Activated naive CD4-positive, alpha-beta T cell treated with Interleukin-2 at 50 U/mL for 16 hours (primary cell): ENCODE results near the gene ADAM8.
"Not testable (repeated sequence)": the region's sequence is repeated elsewhere in the genome, so short reads cannot be mapped to it uniquely, and the experiment has no call there.

Experiments used
- DNase-seq: peaks from one replicate; pipeline ENCODE4 v3.0.0-alpha.2; 2020

The ADAM8 gene

GRCh38 chr10:133266056-133266795, 10.4 kb downstream of the ADAM8 start:
- DNase-seq, result no peak

- DNase-seq, result not testable (repeated sequence)
Observed at GRCh38 chr10:133265052-133265451, 11.6 kb downstream of the ADAM8 start.

DNA sequence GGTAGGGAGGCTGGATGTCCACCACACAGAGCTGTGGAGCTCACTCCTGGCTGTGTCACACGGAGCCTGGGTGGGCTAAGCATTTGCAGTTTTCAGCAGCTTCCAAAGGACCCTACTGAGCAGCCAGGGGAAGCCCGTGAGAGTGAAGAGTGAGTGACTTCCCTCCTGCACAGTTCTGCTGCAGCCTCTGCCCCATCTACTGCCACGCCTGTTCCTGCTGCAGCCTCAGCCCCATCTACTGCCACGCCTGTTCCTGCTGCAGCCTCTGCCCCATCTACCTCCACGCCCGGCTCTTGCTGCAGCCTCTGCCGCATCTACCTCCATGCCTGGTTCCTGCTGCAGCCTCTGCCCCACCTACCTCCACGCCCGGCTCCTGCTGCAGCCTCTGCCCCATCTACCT, 12.2 kb downstream of the ADAM8 start:
- DNase-seq, result peak; percentile 32

DNA sequence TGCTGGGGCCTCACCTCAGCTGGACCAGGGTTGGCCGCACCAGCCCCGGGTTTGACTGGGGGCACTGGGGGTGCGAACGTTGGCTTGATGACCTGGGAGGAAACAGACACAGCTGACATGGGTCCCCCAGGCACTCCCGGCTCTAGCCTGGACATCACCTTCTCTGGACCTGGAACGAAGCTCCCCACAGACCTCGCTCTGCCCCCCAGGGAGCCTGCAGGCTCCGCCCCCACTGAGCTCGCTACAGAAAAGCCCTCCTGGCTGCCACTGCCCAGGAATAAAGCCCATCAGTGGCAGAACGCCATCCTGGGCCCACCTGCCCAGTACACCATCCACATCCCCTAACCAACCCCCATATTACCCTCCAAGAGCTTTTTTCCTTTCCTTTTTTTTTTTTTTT, 13.0 kb downstream of the ADAM8 start:
- DNase-seq, result no peak

DNA sequence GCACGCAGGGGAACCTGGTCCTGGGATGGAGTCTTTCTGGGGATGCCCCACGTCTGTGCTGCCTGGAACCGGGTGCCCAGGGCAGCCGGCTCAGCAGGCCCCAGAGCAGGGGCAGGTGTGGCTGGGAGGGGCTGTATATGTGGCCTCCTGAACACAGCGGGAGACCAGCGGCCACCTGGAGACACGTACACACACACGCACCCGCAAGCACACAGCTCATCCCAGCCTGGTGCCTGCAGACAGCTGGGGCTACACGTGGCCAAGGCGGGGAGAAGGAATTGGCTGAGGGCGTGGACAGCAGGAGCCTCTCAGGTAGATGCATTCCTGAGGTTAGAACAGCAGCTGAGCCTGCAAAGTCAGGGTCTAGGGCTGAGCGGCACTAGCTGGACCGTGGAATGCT, 14.0 kb downstream of the ADAM8 start:
- DNase-seq, result no peak

- peak; percentile 85 for DNase-seq
Observed at GRCh38 chr10:133261726-133262325, 14.8 kb downstream of the ADAM8 start.

- DNase-seq, result peak; percentile 71
Observed at GRCh38 chr10:133260895-133261725, 15.6 kb downstream of the ADAM8 start.

- no peak for DNase-seq
Observed at GRCh38 chr10:133259602-133259989, 17.1 kb downstream of the ADAM8 start.

DNA sequence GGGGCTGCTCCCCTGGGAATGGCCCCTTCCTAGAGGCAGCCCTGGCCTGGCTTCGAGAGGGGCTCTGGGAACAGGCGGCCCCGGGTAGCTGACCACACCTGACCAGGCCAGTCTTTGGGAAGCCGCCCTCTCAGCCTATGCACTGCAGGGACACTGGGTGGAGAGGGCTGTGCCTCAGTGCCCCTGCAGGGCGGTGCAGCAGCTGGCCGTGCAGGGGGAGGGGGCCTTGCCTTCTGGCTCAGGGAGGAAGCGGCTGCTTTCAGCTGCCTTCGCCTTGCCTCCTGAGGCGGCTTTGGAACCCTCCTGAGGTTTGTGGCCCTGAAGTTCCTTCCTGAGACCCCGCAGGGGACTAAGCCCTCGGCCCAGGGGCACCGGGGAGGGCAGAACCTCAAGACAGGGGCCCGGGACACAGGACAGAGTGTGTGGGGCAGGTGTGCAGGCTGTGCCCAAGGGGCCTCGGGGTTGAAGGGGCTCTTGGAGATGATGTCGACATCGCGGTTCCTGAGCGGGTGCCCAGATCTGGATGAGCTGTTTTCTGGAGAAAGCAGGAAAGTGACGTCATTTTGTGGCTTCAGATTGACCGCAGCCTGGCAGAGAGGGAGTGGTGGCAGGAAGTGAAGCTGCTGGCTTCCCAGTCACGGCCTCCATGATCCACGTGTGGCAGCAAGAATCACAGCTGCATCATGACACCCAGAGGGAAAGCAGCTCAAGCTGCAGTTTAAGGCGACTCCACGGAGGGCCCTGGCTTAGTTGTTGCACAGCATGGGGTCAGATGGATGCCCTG, 17.7 kb downstream of the ADAM8 start:
- peak; percentile 88 for DNase-seq

DNA sequence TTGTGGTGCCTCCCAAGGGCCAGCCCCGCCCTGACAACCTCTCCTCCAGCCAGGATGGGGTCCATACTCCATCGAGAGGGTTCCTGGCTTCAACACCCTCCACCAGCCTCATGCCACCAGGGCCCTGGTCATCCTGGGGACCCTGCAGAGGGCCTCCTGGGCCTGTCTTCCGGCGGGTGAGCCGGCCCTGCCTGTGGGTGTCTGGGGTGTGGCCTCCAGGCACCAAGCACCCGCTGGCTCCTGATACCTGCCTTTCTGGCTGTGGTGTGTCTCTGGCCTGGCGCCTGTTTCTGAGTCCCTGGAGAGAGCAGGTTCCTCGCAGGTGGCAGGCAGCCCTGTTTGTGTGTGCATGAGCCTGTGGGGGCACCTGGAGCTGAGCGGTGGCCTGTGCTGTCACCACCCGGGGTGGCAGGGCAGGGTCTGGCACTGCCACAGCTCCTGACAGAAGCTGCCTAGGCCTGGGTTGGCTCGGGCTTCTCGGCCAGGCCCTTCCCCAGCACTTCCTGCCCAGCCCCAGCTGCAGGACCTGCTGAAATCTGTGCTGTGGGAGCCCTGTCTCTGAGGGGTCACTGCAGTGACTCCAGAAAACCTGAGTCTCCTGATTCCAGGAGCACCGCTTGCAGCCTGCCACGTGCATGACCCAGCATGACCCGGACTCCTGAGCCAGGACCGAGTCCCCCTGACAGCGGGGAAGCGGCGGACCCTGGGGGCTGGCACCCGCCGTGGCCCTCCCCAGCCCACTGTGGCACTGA, 18.4 kb downstream of the ADAM8 start:
- DNase-seq, result peak; percentile 35

DNA sequence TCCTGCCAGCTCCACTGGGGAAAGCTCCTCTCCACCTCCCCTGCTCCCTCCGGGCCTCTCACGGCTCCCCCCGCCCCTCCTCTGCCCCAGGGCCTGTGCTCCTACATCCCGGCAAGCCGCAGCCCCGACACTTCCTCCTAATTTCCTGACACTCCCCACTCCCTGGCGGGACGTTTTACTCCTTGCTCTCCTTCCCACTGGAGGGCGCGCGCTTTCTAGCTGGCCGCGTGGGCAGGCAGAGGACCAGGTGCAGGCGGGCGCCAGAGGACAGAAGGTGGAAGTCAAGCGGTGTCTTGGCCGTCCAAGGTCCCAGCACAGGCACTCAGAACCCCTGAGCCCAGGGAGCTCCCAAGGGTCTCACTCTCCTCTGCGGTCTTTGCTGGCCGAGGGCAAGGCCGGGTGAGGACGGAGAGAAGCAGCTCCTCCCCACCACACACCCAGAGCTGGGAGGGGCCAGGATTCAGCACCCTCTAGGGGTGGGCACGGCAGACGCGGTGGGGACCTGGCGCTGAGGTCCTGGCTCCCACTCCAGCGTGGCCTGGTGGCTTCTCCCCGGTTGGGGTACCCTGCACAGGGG, 19.1 kb downstream of the ADAM8 start:
- DNase-seq, result no peak

GRCh38 chr10:133255323-133255722, 21.3 kb downstream of the ADAM8 start:
- DNase-seq, result no peak

DNA sequence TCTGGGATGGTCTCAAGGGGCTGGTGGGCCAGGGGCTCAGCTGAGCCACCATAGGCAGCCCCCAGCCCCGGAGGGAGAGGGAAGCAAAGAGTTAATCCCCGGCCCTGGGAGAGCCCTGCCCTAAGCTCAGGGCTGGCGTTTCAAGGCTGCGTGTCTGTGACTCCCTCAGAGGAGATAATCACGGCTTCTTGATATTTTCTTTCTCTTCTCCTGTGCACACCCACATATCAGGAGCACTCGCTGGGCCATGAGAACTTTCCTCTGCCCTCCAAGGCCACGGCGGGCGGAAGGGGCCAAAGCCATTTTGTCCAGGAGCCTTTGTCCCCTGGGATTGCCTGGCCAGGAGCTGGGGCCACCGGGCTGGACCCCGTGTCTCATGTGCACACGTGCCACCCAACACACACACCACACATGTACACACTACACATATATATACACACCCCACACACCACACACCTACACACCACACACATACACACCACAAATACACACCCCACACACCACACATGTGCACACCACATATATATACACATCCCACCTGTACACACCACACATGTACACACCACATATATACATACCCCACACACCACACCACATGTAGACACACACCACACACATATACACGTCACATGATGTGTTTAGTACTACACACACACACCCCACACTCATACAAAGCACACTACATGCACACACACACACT, 22.1 kb downstream of the ADAM8 start:
- DNase-seq, result no peak

DNA sequence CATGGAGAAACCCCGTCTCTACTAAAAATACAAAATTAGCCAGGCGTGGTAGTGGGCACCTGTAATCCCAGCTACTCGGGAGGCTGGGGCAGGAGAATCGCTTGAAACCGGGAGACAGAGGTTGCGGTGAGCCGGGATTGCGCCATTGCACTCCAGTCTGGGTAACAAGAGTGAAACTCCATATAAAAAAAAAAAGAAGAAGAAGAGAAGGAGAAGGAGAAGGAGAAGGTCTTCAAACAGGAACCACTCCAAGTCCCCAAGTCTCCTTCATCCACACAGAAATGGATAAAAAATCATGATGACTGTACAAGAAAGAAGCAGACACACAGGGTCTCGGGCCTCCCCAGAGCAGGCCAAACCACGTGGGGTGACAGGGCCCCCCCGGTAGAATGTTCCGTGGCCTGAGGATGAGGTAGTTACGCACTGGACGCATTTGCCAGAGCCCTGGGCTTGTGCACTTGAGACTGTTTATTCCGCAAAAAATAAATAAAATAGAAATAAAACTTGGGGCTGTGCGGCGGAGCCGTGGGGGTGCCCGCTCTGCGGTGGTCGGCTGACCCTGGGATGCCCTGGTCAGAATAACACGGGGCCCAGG, 23.2 kb downstream of the ADAM8 start:
- no peak for DNase-seq

DNA sequence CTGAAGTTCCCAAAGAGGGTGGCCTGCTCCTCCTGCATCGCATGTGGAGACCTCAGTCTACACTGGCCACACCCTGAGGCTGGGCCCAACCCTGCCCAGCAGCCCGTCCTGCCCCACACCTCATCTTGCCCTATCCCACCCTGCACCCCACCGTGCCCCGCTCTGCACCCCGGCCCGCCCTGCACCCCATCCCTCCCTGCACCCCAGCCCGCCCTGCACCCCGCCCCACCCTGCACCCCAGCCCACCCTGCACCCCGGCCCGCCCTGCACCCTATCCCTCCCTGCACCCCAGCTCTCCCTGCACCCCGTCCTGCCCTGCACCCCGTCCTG, 24.5 kb downstream of the ADAM8 start:
- no peak for DNase-seq

- DNase-seq, result no peak
Observed at GRCh38 chr10:133251388-133252222, 25.1 kb downstream of the ADAM8 start.

DNA sequence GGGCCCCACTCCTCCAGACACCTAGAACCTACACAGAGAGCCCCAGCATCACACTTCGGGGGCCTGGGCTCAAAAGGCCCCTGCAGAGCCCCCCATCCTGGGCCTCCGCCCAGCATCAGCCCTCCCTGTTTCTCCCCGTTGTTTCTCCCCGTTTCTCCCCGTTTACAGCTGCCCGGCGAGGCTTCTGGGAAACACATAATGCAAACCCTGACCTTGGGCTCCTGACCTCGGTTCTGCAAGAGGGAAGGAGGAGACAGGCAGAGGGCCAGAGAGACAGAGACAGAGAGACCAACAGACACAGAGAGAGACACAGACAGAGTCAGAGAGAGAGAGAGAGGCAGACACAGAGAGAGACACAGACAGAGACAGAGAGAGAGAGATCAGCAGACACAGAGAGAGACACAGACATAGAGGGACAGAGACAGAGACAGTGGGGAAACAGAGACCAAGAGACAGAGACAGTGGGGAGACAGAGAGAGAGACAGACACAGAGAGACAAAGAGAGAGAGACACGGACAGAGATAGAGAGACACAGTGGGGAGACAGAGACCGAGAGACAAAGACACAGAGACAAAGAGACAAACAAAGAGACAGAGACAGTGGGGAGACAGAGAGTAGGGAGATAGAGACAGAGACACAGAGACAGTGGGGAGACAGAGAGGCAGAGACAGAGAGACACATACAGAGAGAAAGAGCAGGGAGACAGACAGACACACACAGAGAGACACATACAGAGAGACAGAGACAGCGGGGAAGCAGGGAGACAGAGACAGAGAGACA, 26.5 kb downstream of the ADAM8 start:
- no peak for DNase-seq

- DNase-seq, result no peak
Observed at GRCh38 chr10:133249094-133249780, 27.4 kb downstream of the ADAM8 start.

DNA sequence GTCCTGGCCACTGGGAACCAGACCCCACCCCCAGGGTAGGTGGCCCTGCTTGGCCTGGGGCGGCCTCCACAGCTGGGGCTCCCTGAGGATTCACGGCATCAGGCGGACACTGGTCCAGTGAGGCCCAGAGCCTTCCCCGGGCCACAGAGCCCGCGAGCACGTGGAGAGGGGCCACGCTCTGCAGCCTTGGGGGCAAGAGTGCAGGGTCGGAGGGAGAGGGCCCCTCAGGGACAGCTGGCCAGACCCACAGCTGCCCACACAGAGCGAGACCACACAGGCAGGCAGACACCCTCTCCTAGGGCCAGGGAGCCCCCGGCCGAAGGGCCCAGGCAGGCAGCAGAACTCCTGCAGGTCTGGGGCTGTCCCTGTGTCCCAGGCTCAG, 28.3 kb downstream of the ADAM8 start:
- no peak for DNase-seq
